Measurements from ENCODE around the gene PDSS2. TPM values are rescaled to one million over a fixed set of nuclear protein-coding genes. Genes with fewer than 3 reads are reported as not detected.

Gene PDSS2
- total and polyA plus RNA-seq, 4 donors, result 6.6 to 19.8 (median 15.6) TPM

- ATAC-seq (ENCODE audit: insufficient read depth, low FRiP score) (no peak), DNase-seq (no peak)
- Histone ChIP-seq H3K36me3 (ENCODE audit: control insufficient read depth in 4 of 4, insufficient read depth in 4 of 4, low read length in 4 of 4) (no peaks in the 10 kb centered on the region), H3K27me3 (ENCODE audit: control insufficient read depth in 3 of 3, insufficient read depth in 3 of 3, low read length in 2 of 3) (no peaks in the 10 kb centered on the region), H3K4me1 (ENCODE audit: control insufficient read depth in 5 of 5, insufficient read depth in 5 of 5, low read length in 5 of 5) (peaks cover 0 to 3% (median 0%) of the 10 kb centered on the region in 5 donors), H3K9me3 (ENCODE audit: control insufficient read depth in 4 of 4, insufficient read depth in 3 of 4, low read length in 3 of 4) (no peaks in the 10 kb centered on the region), H3K9ac (ENCODE audit: insufficient read depth in 1 of 2, low read length in 2 of 2) (no peak overlapping the region), H3K4me3 (no peak overlapping the region), H3K27ac (ENCODE audit: low read depth in 1 of 2, low read length in 1 of 2) (no peak overlapping the region)
- 67 to 89% methylated on average over 17 of the region's 17 CpGs for WGBS, 2 donors
- TF ChIP-seq, protein P1, sequence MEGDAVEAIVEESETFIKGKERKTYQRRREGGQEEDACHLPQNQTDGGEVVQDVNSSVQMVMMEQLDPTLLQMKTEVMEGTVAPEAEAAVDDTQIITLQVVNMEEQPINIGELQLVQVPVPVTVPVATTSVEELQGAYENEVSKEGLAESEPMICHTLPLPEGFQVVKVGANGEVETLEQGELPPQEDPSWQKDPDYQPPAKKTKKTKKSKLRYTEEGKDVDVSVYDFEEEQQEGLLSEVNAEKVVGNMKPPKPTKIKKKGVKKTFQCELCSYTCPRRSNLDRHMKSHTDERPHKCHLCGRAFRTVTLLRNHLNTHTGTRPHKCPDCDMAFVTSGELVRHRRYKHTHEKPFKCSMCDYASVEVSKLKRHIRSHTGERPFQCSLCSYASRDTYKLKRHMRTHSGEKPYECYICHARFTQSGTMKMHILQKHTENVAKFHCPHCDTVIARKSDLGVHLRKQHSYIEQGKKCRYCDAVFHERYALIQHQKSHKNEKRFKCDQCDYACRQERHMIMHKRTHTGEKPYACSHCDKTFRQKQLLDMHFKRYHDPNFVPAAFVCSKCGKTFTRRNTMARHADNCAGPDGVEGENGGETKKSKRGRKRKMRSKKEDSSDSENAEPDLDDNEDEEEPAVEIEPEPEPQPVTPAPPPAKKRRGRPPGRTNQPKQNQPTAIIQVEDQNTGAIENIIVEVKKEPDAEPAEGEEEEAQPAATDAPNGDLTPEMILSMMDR (IDR thresholded peaks at IDR 0.05; ENCODE audit: control extremely low read depth, extremely low read depth), result no peak
Observed at GRCh38 chr6:107108201-107108890, 351.0 kb downstream of the PDSS2 start.

DNA sequence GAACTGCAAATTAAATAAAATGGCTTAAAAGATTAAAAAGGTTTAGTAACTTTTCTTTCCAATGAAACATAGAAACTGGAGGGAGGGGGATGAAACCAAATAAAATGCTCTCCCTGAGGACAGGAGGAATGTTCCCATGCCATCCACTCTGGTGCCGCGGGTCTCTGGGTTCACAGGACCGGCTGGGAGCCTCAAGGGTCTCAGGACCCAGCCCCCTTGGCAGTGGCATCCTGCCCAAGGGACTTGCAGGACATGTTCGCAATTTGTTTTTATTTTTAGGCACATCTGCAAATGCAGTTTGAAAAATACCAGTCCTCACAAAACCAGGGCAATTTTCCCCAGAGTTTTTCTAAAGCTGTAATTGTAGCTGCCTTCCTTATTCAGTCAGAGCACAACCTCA, 351.6 kb downstream of the PDSS2 start:
- Histone ChIP-seq H3K27me3 (ENCODE audit: control insufficient read depth in 3 of 3, insufficient read depth in 3 of 3, low read length in 2 of 3) (no peaks in the 10 kb centered on the region), H3K9me3 (ENCODE audit: control insufficient read depth in 4 of 4, insufficient read depth in 3 of 4, low read length in 3 of 4) (no peaks in the 10 kb centered on the region), H3K9ac (ENCODE audit: insufficient read depth in 1 of 2, low read length in 2 of 2) (no peak overlapping the region), H3K36me3 (ENCODE audit: control insufficient read depth in 4 of 4, insufficient read depth in 4 of 4, low read length in 4 of 4) (no peaks in the 10 kb centered on the region), H3K4me3 (no peak overlapping the region), H3K27ac (ENCODE audit: low read depth in 1 of 2, low read length in 1 of 2) (no peak overlapping the region), H3K4me1 (ENCODE audit: control insufficient read depth in 5 of 5, insufficient read depth in 5 of 5, low read length in 5 of 5) (peaks cover 0 to 3% (median 0%) of the 10 kb centered on the region in 5 donors)
- no peak for ATAC-seq (ENCODE audit: insufficient read depth, low FRiP score)
- WGBS, 2 donors, result 91 to 94% methylated on average over 4 of the region's 4 CpGs
- TF ChIP-seq, protein P1 (IDR thresholded peaks at IDR 0.05; ENCODE audit: control extremely low read depth, extremely low read depth), result no peak
- DNase-seq, result no peak

- H3K9me3 ChIP-seq (ENCODE audit: control insufficient read depth in 4 of 4, insufficient read depth in 3 of 4, low read length in 3 of 4), result no peaks in the 10 kb centered on the region
- H3K27me3 ChIP-seq (ENCODE audit: control insufficient read depth in 3 of 3, insufficient read depth in 3 of 3, low read length in 2 of 3), result no peaks in the 10 kb centered on the region
- no peaks in the 10 kb centered on the region for H3K36me3 ChIP-seq (ENCODE audit: control insufficient read depth in 4 of 4, insufficient read depth in 4 of 4, low read length in 4 of 4)
- 92 to 94% methylated on average over 3 of the region's 3 CpGs for WGBS, 2 donors
- H3K27ac ChIP-seq (ENCODE audit: low read depth in 1 of 2, low read length in 1 of 2), result no peak overlapping the region
- H3K9ac ChIP-seq (ENCODE audit: insufficient read depth in 1 of 2, low read length in 2 of 2), result no peak overlapping the region
- no peak overlapping the region for H3K4me3 ChIP-seq
- no peak for DNase-seq
- ATAC-seq (ENCODE audit: insufficient read depth, low FRiP score), result no peak
- TF ChIP-seq, protein P1 (IDR thresholded peaks at IDR 0.05; ENCODE audit: control extremely low read depth, extremely low read depth), result no peak
- H3K4me1 ChIP-seq (ENCODE audit: control insufficient read depth in 5 of 5, insufficient read depth in 5 of 5, low read length in 5 of 5), result peaks cover 0 to 9% (median 0%) of the 10 kb centered on the region in 5 donors
Observed at GRCh38 chr6:107106165-107106564, 353.2 kb downstream of the PDSS2 start.

All from lung (tissue), 12 donors.